NB4 (cell line): ENCODE data around the gene TRIM32.

Experiments used
- TF ChIP-seq, protein P1 (sequence below): IDR thresholded peaks from one replicate; pipeline ENCODE4 v1.5.1; 2012; ENCODE audit warnings: low read depth, low read length
- TF ChIP-seq, protein P2 (sequence below): IDR thresholded peaks from 2 replicates; pipeline ENCODE4 v1.6.1; 2011; ENCODE audit warnings: low read depth, low read length

DNA sequence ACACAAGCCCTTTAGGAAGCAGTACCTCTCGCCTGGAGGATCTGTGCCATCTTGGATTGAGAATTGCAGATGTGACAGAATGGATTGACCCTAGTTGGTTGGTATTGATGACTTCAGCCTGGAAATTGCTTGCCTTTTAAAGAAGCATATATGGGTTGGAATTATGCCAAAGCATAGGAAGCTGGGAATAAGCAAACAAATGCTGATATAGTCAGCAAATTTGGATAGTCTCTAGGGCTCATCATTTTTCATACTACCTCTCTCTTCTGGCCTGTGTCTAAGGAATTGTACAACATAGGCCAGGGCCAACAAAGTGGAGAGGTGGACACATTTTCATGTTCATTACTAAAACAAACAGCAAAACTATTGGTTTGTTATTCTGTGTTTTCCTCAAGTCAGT, 13.2 kb downstream of the TRIM32 start:
- TF ChIP-seq, protein P1, sequence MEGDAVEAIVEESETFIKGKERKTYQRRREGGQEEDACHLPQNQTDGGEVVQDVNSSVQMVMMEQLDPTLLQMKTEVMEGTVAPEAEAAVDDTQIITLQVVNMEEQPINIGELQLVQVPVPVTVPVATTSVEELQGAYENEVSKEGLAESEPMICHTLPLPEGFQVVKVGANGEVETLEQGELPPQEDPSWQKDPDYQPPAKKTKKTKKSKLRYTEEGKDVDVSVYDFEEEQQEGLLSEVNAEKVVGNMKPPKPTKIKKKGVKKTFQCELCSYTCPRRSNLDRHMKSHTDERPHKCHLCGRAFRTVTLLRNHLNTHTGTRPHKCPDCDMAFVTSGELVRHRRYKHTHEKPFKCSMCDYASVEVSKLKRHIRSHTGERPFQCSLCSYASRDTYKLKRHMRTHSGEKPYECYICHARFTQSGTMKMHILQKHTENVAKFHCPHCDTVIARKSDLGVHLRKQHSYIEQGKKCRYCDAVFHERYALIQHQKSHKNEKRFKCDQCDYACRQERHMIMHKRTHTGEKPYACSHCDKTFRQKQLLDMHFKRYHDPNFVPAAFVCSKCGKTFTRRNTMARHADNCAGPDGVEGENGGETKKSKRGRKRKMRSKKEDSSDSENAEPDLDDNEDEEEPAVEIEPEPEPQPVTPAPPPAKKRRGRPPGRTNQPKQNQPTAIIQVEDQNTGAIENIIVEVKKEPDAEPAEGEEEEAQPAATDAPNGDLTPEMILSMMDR, result no peak
- TF ChIP-seq, protein P2, sequence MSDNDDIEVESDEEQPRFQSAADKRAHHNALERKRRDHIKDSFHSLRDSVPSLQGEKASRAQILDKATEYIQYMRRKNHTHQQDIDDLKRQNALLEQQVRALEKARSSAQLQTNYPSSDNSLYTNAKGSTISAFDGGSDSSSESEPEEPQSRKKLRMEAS, result no peak
